GM23248 (cell line): Measurements from ENCODE around the gene FGF6. TPM values are rescaled to one million over a fixed set of nuclear protein-coding genes. Genes with fewer than 3 reads are reported as not detected.
"Not testable (repeated sequence)": the region's sequence is repeated elsewhere in the genome, so short reads cannot be mapped to it uniquely, and the experiment has no call there.

Experiments used
- DNase-seq: peaks from one replicate; pipeline ENCODE4 v3.0.0-alpha.2; 2015
- H2AFZ ChIP-seq: fragments of 200-600 bp; sonication (generic); 2 replicates; pipeline ENCODE4 v1.6.1; 2016; ENCODE audit warnings: antibody characterized with exemption
- H3F3A ChIP-seq: fragments of 200-600 bp; sonication (generic); 2 replicates; pipeline ENCODE4 v1.6.1; 2016; ENCODE audit warnings: mild to moderate bottlenecking, antibody characterized with exemption, mixed run types; ENCODE audit not compliant: insufficient read depth
- H3K27ac ChIP-seq: fragments of 200-600 bp; sonication (generic); 2 replicates; pipeline ENCODE4 v1.5.1; 2016; ENCODE audit warnings: mild to moderate bottlenecking
- H3K27me3 ChIP-seq: fragments of 200-600 bp; sonication (generic); replicated peaks from 2 replicates; pipeline ENCODE4 v1.6.1; 2016; ENCODE audit warnings: mild to moderate bottlenecking; ENCODE audit not compliant: insufficient read depth
- H3K36me3 ChIP-seq: fragments of 200-600 bp; sonication (generic); 2 replicates; pipeline ENCODE4 v1.6.1; 2016; ENCODE audit warnings: low read depth, mild to moderate bottlenecking
- H3K4me1 ChIP-seq: fragments of 200-600 bp; sonication (generic); 2 replicates; pipeline ENCODE4 v1.6.1; 2016; ENCODE audit warnings: mild to moderate bottlenecking; ENCODE audit not compliant: insufficient read depth
- H3K4me2 ChIP-seq: fragments of 200-600 bp; sonication (generic); one replicate; pipeline ENCODE4 v1.6.1; 2016; ENCODE audit warnings: mild to moderate bottlenecking; ENCODE audit not compliant: unreplicated experiment
- H3K4me3 ChIP-seq: fragments of 200-600 bp; sonication (generic); 2 replicates; pipeline ENCODE4 v1.5.1; 2016; ENCODE audit warnings: mild to moderate bottlenecking
- H3K79me2 ChIP-seq: fragments of 200-600 bp; sonication (generic); 2 replicates; pipeline ENCODE4 v1.6.1; 2016; ENCODE audit warnings: mild to moderate bottlenecking; ENCODE audit not compliant: insufficient read depth
- H3K9ac ChIP-seq: fragments of 200-600 bp; sonication (generic); 2 replicates; pipeline ENCODE4 v1.6.1; 2016; ENCODE audit warnings: mild to moderate bottlenecking
- H3K9me2 ChIP-seq: fragments of 200-600 bp; sonication (generic); 2 replicates; pipeline ENCODE4 v1.6.1; 2016; ENCODE audit warnings: mixed run types, mild to moderate bottlenecking, moderate library complexity; ENCODE audit not compliant: insufficient read depth
- H3K9me3 ChIP-seq: fragments of 200-600 bp; sonication (generic); one replicate; pipeline ENCODE4 v1.6.1; 2017; ENCODE audit warnings: low read depth
- H4K20me1 ChIP-seq: fragments of 200-600 bp; sonication (generic); 2 replicates; pipeline ENCODE4 v1.6.0; 2016; ENCODE audit not compliant: insufficient read depth
- EZH2 ChIP-seq: fragments of 200-600 bp; sonication (generic); IDR thresholded peaks from 2 replicates; pipeline ENCODE4 v1.6.1; 2018; ENCODE audit warnings: antibody characterized with exemption, mild to moderate bottlenecking; ENCODE audit not compliant: insufficient read depth, poor library complexity, severe bottlenecking
- EZH2phosphoT487 ChIP-seq: fragments of 200-600 bp; sonication (generic); IDR thresholded peaks from 2 replicates; pipeline ENCODE4 v1.6.1; 2018; ENCODE audit warnings: antibody characterized with exemption, moderate library complexity, mild to moderate bottlenecking, low read depth; ENCODE audit not compliant: insufficient read depth
- WGBS, 2 experiments: methylation state at CpG; one replicate each; pipeline ENCODE4 v1.1.6; 2015 to 2017; ENCODE audit warnings: low lambda C conversion rate in 2 of 2, low coverage in 1 of 2; ENCODE audit errors: missing lambda C conversion rate in 2 of 2; 5-methylcytosine and 5-hydroxymethylcytosine counted together
- in situ Hi-C: fragments of 300-500 bp; cut with MboI; formaldehyde crosslinking; loops from 2 replicates; pipeline ENCODE4 v1.15.0; 2020
- polyA plus RNA-seq: library from polyadenylated mRNA; unstranded; fragments of >200 nt; fragmentation: Nextera tagmentation; extraction: Ambion mirVana; gene quantifications from 2 replicates; pipeline ENCODE4 v1.2.1, GENCODE V29; 2016
- total RNA-seq: library from RNA; depleted of rRNA; stranded (reverse); fragments of >200 nt; shearing (Covaris generic); gene quantifications from 2 replicates; pipeline ENCODE4 v1.2.3, GENCODE V29; 2014

Gene FGF6
- total and polyA plus RNA-seq, 2 experiments from 2014 or later = not detected

- no peak overlapping the region for H2AFZ ChIP-seq
- H3K4me1 ChIP-seq = no peaks in the 10 kb centered on the region
- H3K36me3 ChIP-seq = no peaks in the 10 kb centered on the region
- DNase-seq = no peak
- H3F3A ChIP-seq = no peaks in the 10 kb centered on the region
- H3K4me2 ChIP-seq = no peak overlapping the region
- H3K79me2 ChIP-seq = no peaks in the 10 kb centered on the region
- H3K9me2 ChIP-seq = no peaks in the 10 kb centered on the region
- no peaks in the 10 kb centered on the region for H4K20me1 ChIP-seq
- in situ Hi-C loops = no loop called here
- H3K9me3 ChIP-seq = no peaks in the 10 kb centered on the region
- H3K4me3 ChIP-seq = no peak overlapping the region
- 47 to 49% methylated on average over 8 of the region's 8 CpGs for WGBS, 2 experiments
- H3K9ac ChIP-seq = no peak overlapping the region
- peaks cover 68% of the 10 kb centered on the region for H3K27me3 ChIP-seq
- TF ChIP-seq EZH2 = no peak
- no peak for TF ChIP-seq EZH2phosphoT487
- no peak overlapping the region for H3K27ac ChIP-seq
Observed at GRCh38 chr12:4416276-4416675, 29.3 kb downstream of the FGF6 start.

GRCh38 chr12:4412465-4412864 lies 33.1 kb downstream of the FGF6 start:
- Histone ChIP-seq H3K79me2 (no peaks in the 10 kb centered on the region), H2AFZ (no peak overlapping the region), H3K9me3 (no peaks in the 10 kb centered on the region), H3K27ac (no peak overlapping the region), H3K9ac (no peak overlapping the region), H3K36me3 (no peaks in the 10 kb centered on the region), H3K4me1 (no peaks in the 10 kb centered on the region), H3K27me3 (peaks cover 52% of the 10 kb centered on the region), H3K9me2 (no peaks in the 10 kb centered on the region), H3F3A (no peaks in the 10 kb centered on the region), H3K4me2 (no peak overlapping the region), H4K20me1 (no peaks in the 10 kb centered on the region), H3K4me3 (no peak overlapping the region)
- no peak for DNase-seq
- WGBS, 2 experiments = 0% methylated on average over 1 of the region's 1 CpG
- TF ChIP-seq EZH2phosphoT487 = no peak
- in situ Hi-C loops = no loop called here

- Histone ChIP-seq H3K4me2 (no peak overlapping the region), H2AFZ (no peak overlapping the region), H3K4me3 (no peak overlapping the region), H3F3A (no peaks in the 10 kb centered on the region), H3K36me3 (no peaks in the 10 kb centered on the region), H3K9ac (no peak overlapping the region), H3K4me1 (no peaks in the 10 kb centered on the region), H3K27ac (no peak overlapping the region), H3K79me2 (no peaks in the 10 kb centered on the region), H3K9me2 (no peaks in the 10 kb centered on the region), H4K20me1 (no peaks in the 10 kb centered on the region), H3K9me3 (no peaks in the 10 kb centered on the region), H3K27me3 (peaks cover 48% of the 10 kb centered on the region)
- in situ Hi-C loops = no loop called here
- TF ChIP-seq EZH2phosphoT487 = no peak
- no peak for TF ChIP-seq EZH2
- WGBS, 2 experiments = 22 to 25% methylated on average over 3 of the region's 3 CpGs
- no peak for DNase-seq
Observed at GRCh38 chr12:4412056-4412455, 33.6 kb downstream of the FGF6 start.

- Histone ChIP-seq H3K27ac (no peak overlapping the region), H3K9me3 (no peaks in the 10 kb centered on the region), H3K79me2 (no peaks in the 10 kb centered on the region), H3F3A (no peaks in the 10 kb centered on the region), H3K27me3 (peaks cover 5% of the 10 kb centered on the region; the same call in 1 of the 2 replicates), H3K4me3 (no peak overlapping the region), H3K36me3 (no peaks in the 10 kb centered on the region), H4K20me1 (no peaks in the 10 kb centered on the region), H3K4me2 (no peak overlapping the region), H3K9me2 (no peaks in the 10 kb centered on the region), H3K9ac (no peak overlapping the region), H2AFZ (no peak overlapping the region), H3K4me1 (no peaks in the 10 kb centered on the region)
- 38 to 42% methylated on average over 3 of the region's 3 CpGs for WGBS, 2 experiments
- no peak for TF ChIP-seq EZH2phosphoT487
- no peak for TF ChIP-seq EZH2
- in situ Hi-C loops = no loop called here
- DNase-seq = no peak
Observed at GRCh38 chr12:4407136-4407535, 38.5 kb downstream of the FGF6 start.

- DNase-seq, H3K27me3 ChIP-seq, H3K27ac ChIP-seq, H3F3A ChIP-seq, H3K79me2 ChIP-seq, H3K4me1 ChIP-seq, H4K20me1 ChIP-seq, H3K4me3 ChIP-seq, H3K4me2 ChIP-seq, H3K9me3 ChIP-seq, H3K9me2 ChIP-seq, in situ Hi-C loops, H3K9ac ChIP-seq, H2AFZ ChIP-seq, H3K36me3 ChIP-seq: not testable (repeated sequence)
- 52 to 56% methylated on average over 8 of the region's 8 CpGs for WGBS, 2 experiments
Observed at GRCh38 chr12:4404877-4405637, 40.6 kb downstream of the FGF6 start.
